Astrocyte of the spinal cord (primary cell): ENCODE data around the gene ALK.

ENCODE experiments used
- DNase-seq: peaks from one replicate; pipeline ENCODE4 v3.0.0; 2011; ENCODE audit warnings: low read depth, low spot score
- H3K4me3 ChIP-seq: 2 replicates; pipeline ENCODE4 v1.5.1; 2011; ENCODE audit warnings: low read depth, mild to moderate bottlenecking, low read length, moderate library complexity
- in situ Hi-C: cut with HindIII; loops from 2 replicates; pipeline ENCODE4 v1.10.0; 2017; ENCODE audit warnings: low sequenced_read_pairs
- TF ChIP-seq, protein P1 (sequence below): IDR thresholded peaks from 2 replicates; pipeline ENCODE4 v1.5.1; 2012; ENCODE audit warnings: low read depth, mild to moderate bottlenecking, low read length, inconsistent platforms

Gene ALK

DNA sequence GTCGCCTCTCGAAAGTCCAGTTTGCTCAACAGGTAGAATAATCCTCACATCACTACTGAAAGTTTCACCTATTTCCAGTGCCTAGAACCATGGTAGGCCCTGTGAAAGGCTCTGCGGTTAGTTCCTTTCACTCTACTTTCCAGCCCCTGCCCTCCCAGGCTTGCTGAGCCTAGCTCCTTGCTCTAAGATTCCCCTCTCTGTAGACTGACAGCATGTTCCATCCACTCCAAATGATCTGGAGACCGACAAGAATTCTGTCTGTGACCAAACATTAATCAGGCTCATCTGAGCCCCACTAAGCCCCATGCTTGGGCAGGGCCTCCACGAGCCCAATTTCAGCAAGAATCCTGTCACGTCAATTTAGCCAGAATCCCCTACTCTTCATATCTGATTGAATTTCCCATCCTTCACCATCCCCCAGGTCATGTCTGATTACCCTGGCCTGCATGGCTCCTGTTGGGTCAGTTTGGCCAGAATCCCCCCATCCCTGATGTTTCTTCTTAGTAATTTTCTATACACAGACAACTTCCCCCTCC lies 307.0 kb downstream of the ALK start:
- in situ Hi-C loops = no loop called here
- DNase-seq = no peak
- H3K4me3 ChIP-seq = no peak overlapping the region
- TF ChIP-seq, protein P1, sequence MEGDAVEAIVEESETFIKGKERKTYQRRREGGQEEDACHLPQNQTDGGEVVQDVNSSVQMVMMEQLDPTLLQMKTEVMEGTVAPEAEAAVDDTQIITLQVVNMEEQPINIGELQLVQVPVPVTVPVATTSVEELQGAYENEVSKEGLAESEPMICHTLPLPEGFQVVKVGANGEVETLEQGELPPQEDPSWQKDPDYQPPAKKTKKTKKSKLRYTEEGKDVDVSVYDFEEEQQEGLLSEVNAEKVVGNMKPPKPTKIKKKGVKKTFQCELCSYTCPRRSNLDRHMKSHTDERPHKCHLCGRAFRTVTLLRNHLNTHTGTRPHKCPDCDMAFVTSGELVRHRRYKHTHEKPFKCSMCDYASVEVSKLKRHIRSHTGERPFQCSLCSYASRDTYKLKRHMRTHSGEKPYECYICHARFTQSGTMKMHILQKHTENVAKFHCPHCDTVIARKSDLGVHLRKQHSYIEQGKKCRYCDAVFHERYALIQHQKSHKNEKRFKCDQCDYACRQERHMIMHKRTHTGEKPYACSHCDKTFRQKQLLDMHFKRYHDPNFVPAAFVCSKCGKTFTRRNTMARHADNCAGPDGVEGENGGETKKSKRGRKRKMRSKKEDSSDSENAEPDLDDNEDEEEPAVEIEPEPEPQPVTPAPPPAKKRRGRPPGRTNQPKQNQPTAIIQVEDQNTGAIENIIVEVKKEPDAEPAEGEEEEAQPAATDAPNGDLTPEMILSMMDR = no peak

DNA sequence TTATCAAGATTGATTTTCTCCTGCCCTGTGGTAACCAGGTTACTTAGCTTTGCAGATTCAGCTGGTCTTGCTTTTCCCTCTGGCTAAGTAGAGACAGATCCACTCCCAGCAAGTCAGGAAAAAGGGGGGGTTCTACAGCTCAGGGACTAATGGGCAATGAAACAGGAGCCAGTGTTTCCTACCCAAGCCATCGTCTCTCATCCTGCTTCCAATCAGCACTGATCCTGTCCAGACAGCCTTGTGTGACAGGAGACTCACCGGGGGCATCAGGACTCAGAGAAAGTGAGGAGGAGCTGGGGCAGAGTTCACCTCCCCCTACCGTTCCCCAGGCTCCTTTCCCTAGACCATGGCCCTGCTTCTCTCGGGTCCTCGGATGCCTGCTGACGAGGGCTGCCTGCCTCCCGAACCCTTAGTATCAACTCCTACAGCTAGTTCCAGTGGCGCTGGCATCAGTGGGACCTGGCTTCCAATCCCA lies 307.6 kb downstream of the ALK start:
- TF ChIP-seq, protein P1 = no peak

DNA sequence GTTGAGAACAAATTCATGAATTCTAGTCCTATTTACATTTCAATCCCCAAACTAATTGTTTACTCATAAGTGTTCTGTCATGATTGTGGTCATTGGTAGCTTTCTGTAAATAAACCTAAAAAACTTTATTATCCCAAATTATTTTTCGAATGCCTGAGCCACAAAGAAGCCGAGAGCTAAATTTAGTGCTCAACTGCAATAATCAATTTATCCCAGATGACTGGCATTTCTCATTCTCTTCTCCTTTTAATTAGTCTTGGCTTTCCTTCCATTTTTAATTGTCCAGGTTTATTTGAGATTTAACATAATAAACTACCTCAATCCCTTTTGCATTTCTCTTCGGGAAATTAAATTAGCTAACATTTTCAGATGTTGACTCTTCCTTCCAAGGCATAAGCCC lies 308.3 kb downstream of the ALK start:
- TF ChIP-seq, protein P1 = no peak
- in situ Hi-C loops = no loop called here
- no peak overlapping the region for H3K4me3 ChIP-seq
- DNase-seq = no peak

More for the DNA sequence above, 307.6 kb downstream of the ALK start:
- DNase-seq = no peak
- H3K4me3 ChIP-seq = no peak overlapping the region
- in situ Hi-C loops = no loop called here

DNA sequence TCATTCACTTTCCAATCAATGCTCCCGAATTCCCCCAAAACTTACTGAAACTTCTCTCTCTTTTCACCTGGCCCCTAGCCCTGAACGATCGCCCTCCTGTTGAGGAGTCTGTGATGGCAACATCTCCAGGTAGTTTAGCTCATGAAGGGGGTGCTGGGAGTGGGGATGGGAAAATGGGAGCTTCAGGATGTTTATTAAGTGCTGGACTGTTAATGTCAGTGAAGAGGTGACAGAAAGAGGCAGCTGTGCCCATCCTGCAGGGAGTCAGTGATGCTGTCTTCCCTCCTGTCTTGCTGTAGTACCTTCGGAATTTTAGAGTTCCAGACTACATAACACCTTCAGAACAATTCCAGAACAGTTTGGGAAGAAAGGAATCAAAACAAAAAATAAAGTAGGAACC lies 308.8 kb downstream of the ALK start:
- TF ChIP-seq, protein P1 = no peak
- H3K4me3 ChIP-seq = no peak overlapping the region
- in situ Hi-C loops = no loop called here
- DNase-seq = no peak

DNA sequence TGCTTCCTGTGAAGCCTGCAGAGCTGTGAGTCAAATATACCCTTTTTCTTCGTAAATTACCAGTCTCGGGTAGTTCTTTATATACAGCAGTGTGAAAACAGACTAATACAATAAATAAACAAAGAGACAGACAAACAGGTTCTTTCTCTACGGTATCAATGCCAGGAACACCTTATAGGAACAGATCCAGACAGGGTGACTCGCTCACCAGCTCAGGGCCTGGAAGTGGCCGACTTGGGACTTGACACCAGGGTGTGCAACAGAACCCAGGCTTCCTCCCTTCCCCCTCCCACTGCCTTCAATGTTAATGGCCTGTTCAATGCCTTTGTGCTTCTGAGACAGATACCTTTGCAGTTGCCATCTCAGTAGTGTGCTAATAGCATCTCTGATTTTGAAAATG lies 309.5 kb downstream of the ALK start:
- no peak for DNase-seq
- TF ChIP-seq, protein P1 = no peak
- no peak overlapping the region for H3K4me3 ChIP-seq
- in situ Hi-C loops = no loop called here

DNA sequence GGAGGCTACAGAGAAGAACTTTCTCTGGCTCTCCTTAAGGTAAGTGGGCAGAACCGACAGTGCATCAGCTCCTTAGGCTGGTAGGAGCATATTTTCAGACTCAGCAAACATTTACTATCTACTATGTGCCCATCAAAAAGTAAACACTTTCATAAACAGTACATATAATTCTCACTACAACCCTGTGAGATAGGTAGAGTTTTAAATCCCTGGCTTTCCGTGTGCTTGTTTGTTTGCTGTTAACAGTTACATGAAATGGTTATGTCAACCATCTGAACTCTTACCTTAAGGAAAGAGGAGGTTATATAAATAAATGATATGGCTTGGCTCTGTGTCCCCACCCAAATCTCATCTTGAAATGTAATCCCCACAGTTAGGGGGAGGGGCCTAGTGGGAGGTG lies 310.1 kb downstream of the ALK start:
- in situ Hi-C loops = no loop called here
- no peak for DNase-seq
- no peak overlapping the region for H3K4me3 ChIP-seq
- TF ChIP-seq, protein P1 = no peak
